Measurements from ENCODE around the gene TSPO2.

The TSPO2 gene

GRCh38 chr6:41073968-41074691 lies 31.9 kb downstream of the TSPO2 start:
- peak overlapping the region; percentile 86 for H3K4me3 ChIP-seq (ENCODE audit: low read length)
- no peak for DNase-seq (ENCODE audit: low read depth)
- TF ChIP-seq CTCF (conservative IDR thresholded peaks at IDR 0.05; ENCODE audit: low read depth, low read length) = no peak

- TF ChIP-seq CTCF (conservative IDR thresholded peaks at IDR 0.05; ENCODE audit: low read depth, low read length) = no peak
- DNase-seq (ENCODE audit: low read depth) = no peak
- peak overlapping the region; percentile 86 for H3K4me3 ChIP-seq (ENCODE audit: low read length)
Observed at GRCh38 chr6:41074692-41075436, 32.6 kb downstream of the TSPO2 start.

- DNase-seq (ENCODE audit: low read depth) = no peak
- no peak overlapping the region for H3K4me3 ChIP-seq (ENCODE audit: low read length)
- no peak for TF ChIP-seq CTCF (conservative IDR thresholded peaks at IDR 0.05; ENCODE audit: low read depth, low read length)
Observed at GRCh38 chr6:41075651-41076626, 33.7 kb downstream of the TSPO2 start.

- H3K4me3 ChIP-seq (ENCODE audit: low read length) = no peak overlapping the region
- DNase-seq (ENCODE audit: low read depth) = no peak
- TF ChIP-seq CTCF (conservative IDR thresholded peaks at IDR 0.05; ENCODE audit: low read depth, low read length) = no peak
Observed at GRCh38 chr6:41077536-41077935, 35.3 kb downstream of the TSPO2 start.

GRCh38 chr6:41078101-41078500 lies 35.8 kb downstream of the TSPO2 start:
- DNase-seq (ENCODE audit: low read depth) = no peak
- H3K4me3 ChIP-seq (ENCODE audit: low read length) = no peak overlapping the region
- TF ChIP-seq CTCF (conservative IDR thresholded peaks at IDR 0.05; ENCODE audit: low read depth, low read length) = no peak

- TF ChIP-seq CTCF (conservative IDR thresholded peaks at IDR 0.05; ENCODE audit: low read depth, low read length) = no peak
- H3K4me3 ChIP-seq (ENCODE audit: low read length) = no peak overlapping the region
- no peak for DNase-seq (ENCODE audit: low read depth)
Observed at GRCh38 chr6:41079080-41079479, 36.8 kb downstream of the TSPO2 start.

All from retinal pigment epithelial cell (primary cell).